H1 (cell line): ENCODE results near the gene MRPL17. TPM values are rescaled to one million over a fixed set of nuclear protein-coding genes. Genes with fewer than 3 reads are reported as not detected.

Source experiments
- CTCF ChIA-PET: fragments of 300-600 bp; sonication (Branson Sonifier 250); formaldehyde crosslinking; loops from one replicate; lab custom pipeline; 2021; ENCODE audit not compliant: partially characterized antibody; lab: Charles Lee
- POLR2A ChIA-PET: fragments of 300-600 bp; sonication (Branson Sonifier 250); formaldehyde crosslinking; loops from one replicate; lab custom pipeline; 2021; ENCODE audit warnings: inconsistent platforms; ENCODE audit not compliant: partially characterized antibody; lab: Charles Lee
- DNase-seq, 2 experiments: peaks; one replicate each; pipeline versions ENCODE4 v3.0.0 to v3.0.0-alpha.2; 2010 to 2022; ENCODE audit warnings: low spot score in 2 of 2, low read depth in 1 of 2, mixed read lengths in 1 of 2
- FAIRE-seq: peaks from 2 replicates; lab custom pipeline; 2011; peaks lifted over from hg19 to GRCh38; lab: Jason Lieb, UNC
- H2AFZ ChIP-seq: 2 replicates; pipeline ENCODE4 v1.8.1; 2012; ENCODE audit warnings: low read length, inconsistent platforms
- H2AK5ac ChIP-seq: 2 replicates; pipeline ENCODE4 v1.6.1; 2013; ENCODE audit warnings: low read depth, low read length
- H2BK120ac ChIP-seq: replicated peaks from 2 replicates; pipeline ENCODE3; 2013; ENCODE audit warnings: low read depth, low read length, inconsistent platforms
- H2BK12ac ChIP-seq: 2 replicates; pipeline ENCODE4 v1.6.1; 2013; ENCODE audit warnings: low read depth, low read length
- H2BK15ac ChIP-seq: 2 replicates; pipeline ENCODE4 v1.6.1; 2013; ENCODE audit warnings: low read length
- H2BK20ac ChIP-seq: 2 replicates; pipeline ENCODE4 v1.6.1; 2013; ENCODE audit warnings: low read length
- H2BK5ac ChIP-seq: 2 replicates; pipeline ENCODE4 v1.6.1; 2013; ENCODE audit warnings: low read depth, low read length
- H3K14ac ChIP-seq: 2 replicates; pipeline ENCODE4 v1.6.1; 2013; ENCODE audit warnings: inconsistent platforms; ENCODE audit not compliant: insufficient read length
- H3K18ac ChIP-seq: 2 replicates; pipeline ENCODE4 v1.6.1; 2013; ENCODE audit warnings: low read length; ENCODE audit errors: extremely low read depth
- H3K23ac ChIP-seq: 2 replicates; pipeline ENCODE4 v1.6.1; 2013; ENCODE audit warnings: inconsistent platforms; ENCODE audit not compliant: insufficient read length
- H3K23me2 ChIP-seq: 2 replicates; pipeline ENCODE4 v1.6.1; 2013; ENCODE audit warnings: low read depth, low read length
- H3K27ac ChIP-seq: 2 replicates; pipeline ENCODE4 v1.6.1; 2011; ENCODE audit warnings: low read depth, low read length, inconsistent platforms
- H3K27me3 ChIP-seq, 4 experiments: replicated peaks in 1 of 4; 1 replicate in 1 of 4; 2 replicates in 3 of 4; pipeline versions ENCODE4 v1.6.1 to v1.8.1; 2011 to 2013; ENCODE audit warnings: low read length in 3 of 4, mild to moderate bottlenecking in 3 of 4, inconsistent platforms in 2 of 4, mixed read lengths in 2 of 4, moderate library complexity in 1 of 4; ENCODE audit not compliant: control insufficient read depth in 3 of 4, insufficient read depth in 3 of 4; ENCODE audit errors: extremely low read depth in 1 of 4
- H3K36me3 ChIP-seq, 4 experiments: 2 replicates each; pipeline versions ENCODE4 v1.6.1 to v1.8.1; 2011 to 2013; ENCODE audit warnings: mild to moderate bottlenecking in 4 of 4, low read length in 3 of 4, moderate library complexity in 2 of 4, control low read depth in 1 of 4, inconsistent platforms in 1 of 4; ENCODE audit not compliant: insufficient read depth in 4 of 4, control insufficient read depth in 2 of 4
- H3K4ac ChIP-seq: replicated peaks from 2 replicates; pipeline ENCODE3; 2013; ENCODE audit warnings: low read length, low read depth, mixed read lengths, inconsistent platforms; ENCODE audit not compliant: insufficient read length
- H3K4me1 ChIP-seq, 4 experiments: replicated peaks in 1 of 4; 1 replicate in 1 of 4; 2 replicates in 3 of 4; pipeline versions ENCODE4 v1.6.1 to v1.8.1; 2011 to 2013; ENCODE audit warnings: low read length in 3 of 4, inconsistent platforms in 2 of 4, mixed read lengths in 1 of 4; ENCODE audit not compliant: insufficient read depth in 4 of 4, control insufficient read depth in 3 of 4
- H3K4me2 ChIP-seq, 2 experiments: 2 replicates each; pipeline versions ENCODE4 v1.6.1 to v1.8.1; 2011 to 2013; ENCODE audit warnings: low read depth in 2 of 2, low read length in 2 of 2, control low read depth in 1 of 2, inconsistent platforms in 1 of 2, mild to moderate bottlenecking in 1 of 2; ENCODE audit not compliant: insufficient read depth in 1 of 2
- H3K4me3 ChIP-seq, 4 experiments: fragments of 200-600, 300-600 bp in 1 of 4; sonication (generic), shearing (Covaris generic), sonication (Bioruptor Twin) in 1 of 4; 2 replicates each; pipeline versions ENCODE4 v1.5.1 to v1.8.1; 2011 to 2016; ENCODE audit warnings: low read length in 4 of 4, low read depth in 3 of 4, control low read depth in 2 of 4, inconsistent platforms in 2 of 4, mild to moderate bottlenecking in 2 of 4, mixed read lengths in 1 of 4, moderate library complexity in 1 of 4; ENCODE audit not compliant: insufficient read depth in 2 of 4; ENCODE audit errors: extremely low read depth in 1 of 4
- H3K56ac ChIP-seq: replicated peaks from 2 replicates; pipeline ENCODE3; 2013; ENCODE audit warnings: low read depth, mild to moderate bottlenecking, mixed read lengths, low read length, inconsistent platforms; ENCODE audit not compliant: insufficient read length
- H3K79me1 ChIP-seq: 2 replicates; pipeline ENCODE4 v1.6.1; 2013; ENCODE audit warnings: low read depth, low read length, control low read depth
- H3K79me2 ChIP-seq, 2 experiments: 2 replicates each; pipeline versions ENCODE4 v1.6.1 to v1.8.1; 2012 to 2013; ENCODE audit warnings: low read length in 2 of 2, mild to moderate bottlenecking in 2 of 2, inconsistent platforms in 1 of 2; ENCODE audit not compliant: insufficient read depth in 2 of 2, control insufficient read depth in 1 of 2
- H3K9ac ChIP-seq, 4 experiments: replicated peaks in 1 of 4; 1 replicate in 1 of 4; 2 replicates in 3 of 4; pipeline versions ENCODE4 v1.6.1 to v1.8.1; 2011 to 2013; ENCODE audit warnings: low read depth in 3 of 4, low read length in 3 of 4, control low read depth in 2 of 4, mild to moderate bottlenecking in 2 of 4, moderate library complexity in 2 of 4, inconsistent platforms in 1 of 4; ENCODE audit errors: extremely low read depth in 1 of 4
- H3K9me3 ChIP-seq, 2 experiments: 2 replicates each; pipeline versions ENCODE4 v1.6.1 to v1.8.1; 2012 to 2013; ENCODE audit warnings: mild to moderate bottlenecking in 2 of 2, moderate library complexity in 2 of 2, control low read depth in 1 of 2, inconsistent platforms in 1 of 2, low read depth in 1 of 2, low read length in 1 of 2, mixed read lengths in 1 of 2; ENCODE audit not compliant: insufficient read depth in 2 of 2
- H4K20me1 ChIP-seq, 2 experiments: replicated peaks in 1 of 2; 2 replicates each; pipeline versions ENCODE3 to v1.8.1; 2011 to 2013; ENCODE audit warnings: inconsistent platforms in 2 of 2, low read length in 2 of 2, mild to moderate bottlenecking in 1 of 2; ENCODE audit not compliant: insufficient read depth in 2 of 2, control insufficient read depth in 1 of 2
- H4K5ac ChIP-seq: 2 replicates; pipeline ENCODE4 v1.6.1; 2013; ENCODE audit warnings: low read length, low read depth, mixed read lengths, inconsistent platforms; ENCODE audit not compliant: insufficient read length
- H4K8ac ChIP-seq: 2 replicates; pipeline ENCODE4 v1.8.0; 2013; ENCODE audit warnings: mild to moderate bottlenecking, moderate library complexity, low read length, inconsistent platforms; ENCODE audit not compliant: insufficient read depth; ENCODE audit errors: extremely low read depth
- H4K91ac ChIP-seq: replicated peaks from 2 replicates; pipeline ENCODE3; 2013; ENCODE audit warnings: low read length, mixed read lengths, inconsistent platforms; ENCODE audit not compliant: insufficient read length
- RAD21 ChIP-seq, 2 experiments: IDR thresholded peaks in 1 of 2; conservative IDR thresholded peaks in 1 of 2; 2 replicates each; pipeline ENCODE4 v1.6.1; 2011; ENCODE audit warnings: low read depth in 2 of 2, low read length in 2 of 2, improper control_type of control experiment in 1 of 2, inconsistent platforms in 1 of 2, mild to moderate bottlenecking in 1 of 2, moderate library complexity in 1 of 2
- RFX5 ChIP-seq: IDR thresholded peaks from 2 replicates; pipeline ENCODE4 v1.6.1; 2011; ENCODE audit warnings: low read depth, low read length, improper control_type of control experiment, borderline replicate concordance
- WGBS, 2 experiments: shearing (Covaris generic) in 1 of 2; methylation state at CpG; one replicate each; pipeline versions ENCODE4 v1.1.6 to v1.1.7; 2013 to 2015; ENCODE audit warnings: low lambda C conversion rate in 2 of 2, mixed read lengths in 2 of 2, inconsistent platforms in 1 of 2, low coverage in 1 of 2, missing lambda C conversion rate in 1 of 2; ENCODE audit not compliant: insufficient replicate concordance in 2 of 2, insufficient coverage in 1 of 2, insufficient read length in 1 of 2; ENCODE audit errors: extremely low coverage in 1 of 2, missing lambda C conversion rate in 1 of 2; 5-methylcytosine and 5-hydroxymethylcytosine counted together
- polyA plus RNA-seq, 7 experiments: library from polyadenylated mRNA; depleted of rRNA in 3 of 7; stranded (reverse) in 5 of 7; unstranded in 2 of 7; fragments of >200 nt in 5 of 7; fragments of 200-250 nt in 2 of 7; gene quantifications; 1 replicate in 5 of 7; 2 replicates in 1 of 7; 4 replicates in 1 of 7; pipeline versions ENCODE4 v1.2.1 to v1.2.3, GENCODE V29; 2011 to 2013; ENCODE audit warnings: missing spikeins in 2 of 7, mixed read lengths in 2 of 7
- total RNA-seq: library from RNA; stranded (reverse); fragmentation: NEBNext Ultra II Directional; extraction: Animal tissue kit (Norgen Biotek cat#: 25700); gene quantifications from 2 replicates; pipeline ENCODE4 v1.2.1, GENCODE V29; 2021
- TF ChIP-seq, protein P1 (sequence below), 3 experiments: IDR thresholded peaks; 1 replicate in 2 of 3; 2 replicates in 1 of 3; pipeline versions ENCODE4 v1.5.1 to v1.6.1; 2011; ENCODE audit warnings: low read length in 3 of 3, mild to moderate bottlenecking in 3 of 3, inconsistent platforms in 2 of 3, low read depth in 1 of 3, moderate library complexity in 1 of 3; ENCODE audit not compliant: insufficient read depth in 1 of 3; ENCODE audit errors: control extremely low read depth in 1 of 3

Gene MRPL17
- total and polyA plus RNA-seq, 2 of the 8 experiments (the other 6 are each of a cell fraction or from before 2014, with no cell fraction given): 55.7 to 70.5 TPM

DNA sequence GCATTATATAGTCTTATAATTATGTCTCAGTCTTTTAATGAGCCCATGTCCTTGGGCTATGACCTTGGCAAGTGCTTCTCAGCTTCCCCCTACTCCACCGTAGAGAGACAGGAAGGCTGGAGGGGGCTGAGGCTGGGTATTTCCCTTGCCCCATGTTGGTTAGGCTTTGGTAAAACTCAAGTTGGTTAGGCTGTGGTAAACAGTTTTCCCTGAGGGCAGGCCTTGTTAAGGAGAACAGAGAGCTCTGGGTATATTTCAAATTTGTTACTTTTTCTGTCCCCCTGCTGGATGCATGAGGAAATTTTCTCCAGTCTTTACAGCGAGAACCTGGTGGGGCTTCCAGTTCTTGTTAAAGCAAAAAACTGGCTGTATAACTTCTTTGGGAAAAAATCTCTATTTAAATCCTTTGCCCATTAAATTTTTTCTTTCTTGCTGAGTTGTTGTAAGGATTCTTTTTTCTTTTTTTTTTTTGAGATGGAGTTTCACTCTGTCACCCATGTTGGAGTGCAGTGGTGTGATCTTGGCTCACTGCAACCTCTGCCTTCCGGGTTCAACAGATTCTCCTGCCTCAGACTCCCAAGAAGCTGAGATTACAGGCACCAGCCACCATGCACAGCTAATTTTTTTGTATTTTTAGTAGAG, 15.3 kb downstream of the MRPL17 start:
- DNase-seq: no peak
- H3K23me2 ChIP-seq: no peaks in the 10 kb centered on the region; the same call in 1 of the 2 replicates
- no peak overlapping the region for H3K14ac ChIP-seq
- no peaks in the 10 kb centered on the region for H3K9me3 ChIP-seq
- H3K27ac ChIP-seq: no peak overlapping the region
- H3K23ac ChIP-seq: no peak overlapping the region
- H2BK15ac ChIP-seq: 0 out of 2 replicates have a peak overlapping the region, but pooled peaks have one; percentile 88
- no peak overlapping the region for H3K56ac ChIP-seq
- H3K79me2 ChIP-seq: no peaks in the 10 kb centered on the region
- H3K9ac ChIP-seq: no peak overlapping the region
- CTCF ChIA-PET: interaction anchor here (0.7 to 3.8 kb wide), 26 partner anchors 9 to 289 kb away, joined by 3 to 36 read pairs (median 5); partner anchors contain the start of genes DCHS1, DNHD1, TAF10 and TPP1
- no peak overlapping the region for H3K4ac ChIP-seq
- H2BK20ac ChIP-seq: no peak overlapping the region
- no peaks in the 10 kb centered on the region for H3K36me3 ChIP-seq
- H4K20me1 ChIP-seq: no peaks in the 10 kb centered on the region
- no peak overlapping the region for H4K5ac ChIP-seq
- peak overlapping the region; percentile 72 for H4K91ac ChIP-seq
- H2AFZ ChIP-seq: peak overlapping the region; percentile 95
- no peak overlapping the region for H2BK5ac ChIP-seq
- FAIRE-seq: peak; percentile 81
- POLR2A ChIA-PET: interaction anchor here (0.6 to 1.7 kb wide), 8 partner anchors 9 to 232 kb away, joined by 3 to 7 read pairs (median 3); partner anchors contain the start of genes ILK, RRP8 and TAF10
- TF ChIP-seq RFX5: no peak
- TF ChIP-seq RAD21 (IDR thresholded peaks at IDR 0.05 in 1 of 2, conservative IDR thresholded peaks at IDR 0.05 in 1 of 2; ENCODE audit: low read depth in 2 of 2, low read length in 2 of 2): peak; percentile 39 to 50
- TF ChIP-seq, protein P1, sequence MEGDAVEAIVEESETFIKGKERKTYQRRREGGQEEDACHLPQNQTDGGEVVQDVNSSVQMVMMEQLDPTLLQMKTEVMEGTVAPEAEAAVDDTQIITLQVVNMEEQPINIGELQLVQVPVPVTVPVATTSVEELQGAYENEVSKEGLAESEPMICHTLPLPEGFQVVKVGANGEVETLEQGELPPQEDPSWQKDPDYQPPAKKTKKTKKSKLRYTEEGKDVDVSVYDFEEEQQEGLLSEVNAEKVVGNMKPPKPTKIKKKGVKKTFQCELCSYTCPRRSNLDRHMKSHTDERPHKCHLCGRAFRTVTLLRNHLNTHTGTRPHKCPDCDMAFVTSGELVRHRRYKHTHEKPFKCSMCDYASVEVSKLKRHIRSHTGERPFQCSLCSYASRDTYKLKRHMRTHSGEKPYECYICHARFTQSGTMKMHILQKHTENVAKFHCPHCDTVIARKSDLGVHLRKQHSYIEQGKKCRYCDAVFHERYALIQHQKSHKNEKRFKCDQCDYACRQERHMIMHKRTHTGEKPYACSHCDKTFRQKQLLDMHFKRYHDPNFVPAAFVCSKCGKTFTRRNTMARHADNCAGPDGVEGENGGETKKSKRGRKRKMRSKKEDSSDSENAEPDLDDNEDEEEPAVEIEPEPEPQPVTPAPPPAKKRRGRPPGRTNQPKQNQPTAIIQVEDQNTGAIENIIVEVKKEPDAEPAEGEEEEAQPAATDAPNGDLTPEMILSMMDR (IDR thresholded peaks at IDR 0.05; ENCODE audit: control extremely low read depth in 1 of 3, insufficient read depth in 1 of 3, low read depth in 1 of 3, low read length in 3 of 3): peak in 2 of 3 experiments; percentile 50 to 65; a peak in 2 of 4 replicates
- peak overlapping the region; percentile 80; the same call in 1 of the 2 replicates for H2BK12ac ChIP-seq
- H3K27me3 ChIP-seq: 0 out of 7 replicates have a peak, but pooled peaks cover 0 to 3% (median 0%) of the 10 kb centered on the region in 4 experiments
- H2BK120ac ChIP-seq: no peak overlapping the region
- no peak overlapping the region for H3K18ac ChIP-seq
- H3K4me3 ChIP-seq: no peak overlapping the region
- no peak overlapping the region for H2AK5ac ChIP-seq
- WGBS, 2 experiments: 59% methylated on average over 3 of the region's 3 CpGs; no CpG with 5 or more reads in 1 of the 2 experiments
- peak overlapping the region; percentile 48; the same call in 1 of the 2 replicates for H4K8ac ChIP-seq
- no peak overlapping the region for H3K4me2 ChIP-seq
- no peaks in the 10 kb centered on the region for H3K79me1 ChIP-seq
- no peaks in the 10 kb centered on the region for H3K4me1 ChIP-seq
